ENCODE data around the gene NAGA.
"Not testable (repeated sequence)": the region's sequence is repeated elsewhere in the genome, so short reads cannot be mapped to it uniquely, and the experiment has no call there.

DNA sequence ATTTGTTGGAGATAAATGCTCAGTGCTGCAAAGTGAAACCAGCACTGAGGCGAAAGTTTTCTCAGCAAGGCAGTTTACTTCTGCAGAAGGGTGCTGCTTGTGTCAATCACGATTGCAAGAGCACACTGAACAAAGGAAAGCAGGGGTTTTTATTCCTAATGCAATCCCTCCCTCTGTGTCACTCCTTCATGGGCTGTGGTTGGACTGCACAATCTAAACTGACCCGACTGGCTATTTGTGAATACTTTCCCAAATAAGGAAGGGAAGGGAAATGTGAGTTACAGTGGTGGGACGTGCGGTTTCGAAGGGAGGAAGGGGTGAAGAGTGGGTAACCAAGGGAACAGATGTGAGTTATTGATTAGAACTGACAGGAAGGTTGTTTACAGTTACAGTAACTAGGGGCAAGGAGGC, 44.8 kb upstream of the NAGA start:
- TF ChIP-seq, protein P1, sequence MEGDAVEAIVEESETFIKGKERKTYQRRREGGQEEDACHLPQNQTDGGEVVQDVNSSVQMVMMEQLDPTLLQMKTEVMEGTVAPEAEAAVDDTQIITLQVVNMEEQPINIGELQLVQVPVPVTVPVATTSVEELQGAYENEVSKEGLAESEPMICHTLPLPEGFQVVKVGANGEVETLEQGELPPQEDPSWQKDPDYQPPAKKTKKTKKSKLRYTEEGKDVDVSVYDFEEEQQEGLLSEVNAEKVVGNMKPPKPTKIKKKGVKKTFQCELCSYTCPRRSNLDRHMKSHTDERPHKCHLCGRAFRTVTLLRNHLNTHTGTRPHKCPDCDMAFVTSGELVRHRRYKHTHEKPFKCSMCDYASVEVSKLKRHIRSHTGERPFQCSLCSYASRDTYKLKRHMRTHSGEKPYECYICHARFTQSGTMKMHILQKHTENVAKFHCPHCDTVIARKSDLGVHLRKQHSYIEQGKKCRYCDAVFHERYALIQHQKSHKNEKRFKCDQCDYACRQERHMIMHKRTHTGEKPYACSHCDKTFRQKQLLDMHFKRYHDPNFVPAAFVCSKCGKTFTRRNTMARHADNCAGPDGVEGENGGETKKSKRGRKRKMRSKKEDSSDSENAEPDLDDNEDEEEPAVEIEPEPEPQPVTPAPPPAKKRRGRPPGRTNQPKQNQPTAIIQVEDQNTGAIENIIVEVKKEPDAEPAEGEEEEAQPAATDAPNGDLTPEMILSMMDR (conservative IDR thresholded peaks at IDR 0.05; ENCODE audit: low read length) = not testable (repeated sequence)
- TF ChIP-seq EZH2phosphoT487 (IDR thresholded peaks at IDR 0.05; ENCODE audit: borderline replicate concordance, low read depth, low read length) = not testable (repeated sequence)
